Activated naive CD8-positive, alpha-beta T cell (primary cell): ENCODE measurements around the gene CDK5RAP2.
A peak's percentile ranks its signal among the peaks of the same experiment; 100 is the strongest.

Source experiments
- H3K27ac Mint-ChIP-seq: one replicate; pipeline ENCODE4 v1.8.0; 2021; ENCODE audit warnings: mixed read lengths
- H3K27me3 Mint-ChIP-seq: one replicate; pipeline ENCODE4 v1.8.0; 2021; ENCODE audit warnings: mixed read lengths
- H3K36me3 Mint-ChIP-seq: one replicate; pipeline ENCODE4 v1.8.0; 2021; ENCODE audit warnings: mixed read lengths
- H3K4me1 Mint-ChIP-seq: one replicate; pipeline ENCODE4 v1.8.0; 2021; ENCODE audit warnings: low read depth, mixed read lengths
- H3K4me3 Mint-ChIP-seq: one replicate; pipeline ENCODE4 v1.8.0; 2021; ENCODE audit warnings: mild to moderate bottlenecking, mixed read lengths
- H3K9me3 Mint-ChIP-seq: one replicate; pipeline ENCODE4 v1.8.0; 2021; ENCODE audit warnings: low read depth, mixed read lengths

The CDK5RAP2 gene

GRCh38 chr9:120413121-120414048, 166.6 kb downstream of the CDK5RAP2 start:
- no peaks in the 10 kb centered on the region for H3K4me1 Mint-ChIP-seq
- peaks cover 37% of the 10 kb centered on the region for H3K36me3 Mint-ChIP-seq
- no peak overlapping the region for H3K4me3 Mint-ChIP-seq
- H3K27ac Mint-ChIP-seq = no peak overlapping the region
- no peaks in the 10 kb centered on the region for H3K9me3 Mint-ChIP-seq
- H3K27me3 Mint-ChIP-seq = no peaks in the 10 kb centered on the region

- no peak overlapping the region for H3K27ac Mint-ChIP-seq
- no peak overlapping the region for H3K4me3 Mint-ChIP-seq
- no peaks in the 10 kb centered on the region for H3K4me1 Mint-ChIP-seq
- H3K27me3 Mint-ChIP-seq = no peaks in the 10 kb centered on the region
- peaks cover 35% of the 10 kb centered on the region for H3K36me3 Mint-ChIP-seq
- H3K9me3 Mint-ChIP-seq = no peaks in the 10 kb centered on the region
Measured at GRCh38 chr9:120412425-120412951, 167.5 kb downstream of the CDK5RAP2 start.

- peaks cover 32% of the 10 kb centered on the region for H3K36me3 Mint-ChIP-seq
- no peaks in the 10 kb centered on the region for H3K4me1 Mint-ChIP-seq
- H3K9me3 Mint-ChIP-seq = no peaks in the 10 kb centered on the region
- H3K27ac Mint-ChIP-seq = no peak overlapping the region
- no peaks in the 10 kb centered on the region for H3K27me3 Mint-ChIP-seq
- H3K4me3 Mint-ChIP-seq = no peak overlapping the region
Measured at GRCh38 chr9:120411862-120412424, 168.0 kb downstream of the CDK5RAP2 start.

- Mint-ChIP-seq H3K4me3 (no peak overlapping the region), H3K27ac (no peak overlapping the region), H3K9me3 (no peaks in the 10 kb centered on the region), H3K4me1 (no peaks in the 10 kb centered on the region), H3K27me3 (no peaks in the 10 kb centered on the region), H3K36me3 (peaks cover 32% of the 10 kb centered on the region)
Measured at GRCh38 chr9:120410925-120411501, 169.0 kb downstream of the CDK5RAP2 start.

- H3K9me3 Mint-ChIP-seq = no peaks in the 10 kb centered on the region
- H3K4me1 Mint-ChIP-seq = no peaks in the 10 kb centered on the region
- H3K4me3 Mint-ChIP-seq = no peak overlapping the region
- H3K36me3 Mint-ChIP-seq = peaks cover 34% of the 10 kb centered on the region
- H3K27me3 Mint-ChIP-seq = no peaks in the 10 kb centered on the region
- H3K27ac Mint-ChIP-seq = peak overlapping the region; percentile 66
Measured at GRCh38 chr9:120408680-120409258, 171.2 kb downstream of the CDK5RAP2 start.

GRCh38 chr9:120405860-120406259, 174.1 kb downstream of the CDK5RAP2 start:
- Mint-ChIP-seq H3K4me3 (no peak overlapping the region), H3K27ac (no peak overlapping the region), H3K27me3 (no peaks in the 10 kb centered on the region), H3K4me1 (peaks cover 4% of the 10 kb centered on the region), H3K9me3 (no peaks in the 10 kb centered on the region), H3K36me3 (peaks cover 34% of the 10 kb centered on the region)

GRCh38 chr9:120405134-120405533, 174.8 kb downstream of the CDK5RAP2 start:
- Mint-ChIP-seq H3K4me1 (peaks cover 4% of the 10 kb centered on the region), H3K27me3 (no peaks in the 10 kb centered on the region), H3K4me3 (no peak overlapping the region), H3K27ac (peak overlapping the region; percentile 8), H3K36me3 (peaks cover 29% of the 10 kb centered on the region), H3K9me3 (no peaks in the 10 kb centered on the region)

GRCh38 chr9:120403543-120403856, 176.5 kb downstream of the CDK5RAP2 start:
- no peaks in the 10 kb centered on the region for H3K27me3 Mint-ChIP-seq
- H3K36me3 Mint-ChIP-seq = peaks cover 17% of the 10 kb centered on the region
- no peak overlapping the region for H3K27ac Mint-ChIP-seq
- no peaks in the 10 kb centered on the region for H3K9me3 Mint-ChIP-seq
- no peak overlapping the region for H3K4me3 Mint-ChIP-seq
- peaks cover 4% of the 10 kb centered on the region for H3K4me1 Mint-ChIP-seq

GRCh38 chr9:120402741-120403542, 177.0 kb downstream of the CDK5RAP2 start:
- Mint-ChIP-seq H3K27ac (no peak overlapping the region), H3K9me3 (no peaks in the 10 kb centered on the region), H3K4me3 (no peak overlapping the region), H3K27me3 (no peaks in the 10 kb centered on the region), H3K36me3 (peaks cover 17% of the 10 kb centered on the region), H3K4me1 (peaks cover 4% of the 10 kb centered on the region)

GRCh38 chr9:120399940-120400339, 180.0 kb downstream of the CDK5RAP2 start:
- H3K4me3 Mint-ChIP-seq = no peak overlapping the region
- peaks cover 17% of the 10 kb centered on the region for H3K36me3 Mint-ChIP-seq
- no peaks in the 10 kb centered on the region for H3K9me3 Mint-ChIP-seq
- H3K4me1 Mint-ChIP-seq = peaks cover 23% of the 10 kb centered on the region
- no peaks in the 10 kb centered on the region for H3K27me3 Mint-ChIP-seq
- H3K27ac Mint-ChIP-seq = no peak overlapping the region

GRCh38 chr9:120398286-120398685, 181.7 kb downstream of the CDK5RAP2 start:
- peaks cover 18% of the 10 kb centered on the region for H3K36me3 Mint-ChIP-seq
- peaks cover 35% of the 10 kb centered on the region for H3K4me1 Mint-ChIP-seq
- H3K4me3 Mint-ChIP-seq = no peak overlapping the region

GRCh38 chr9:120397453-120397852, 182.5 kb downstream of the CDK5RAP2 start:
- peaks cover 21% of the 10 kb centered on the region for H3K36me3 Mint-ChIP-seq
- H3K27me3 Mint-ChIP-seq = no peaks in the 10 kb centered on the region
- H3K9me3 Mint-ChIP-seq = no peaks in the 10 kb centered on the region

More at GRCh38 chr9:120398286-120398685, 181.7 kb downstream of the CDK5RAP2 start:
- Mint-ChIP-seq H3K27me3 (no peaks in the 10 kb centered on the region), H3K9me3 (no peaks in the 10 kb centered on the region), H3K27ac (no peak overlapping the region)

GRCh38 chr9:120396931-120397330, 183.0 kb downstream of the CDK5RAP2 start:
- Mint-ChIP-seq H3K4me1 (peaks cover 33% of the 10 kb centered on the region), H3K27ac (no peak overlapping the region), H3K9me3 (no peaks in the 10 kb centered on the region), H3K36me3 (peaks cover 19% of the 10 kb centered on the region), H3K27me3 (no peaks in the 10 kb centered on the region), H3K4me3 (no peak overlapping the region)

More at GRCh38 chr9:120397453-120397852, 182.5 kb downstream of the CDK5RAP2 start:
- no peak overlapping the region for H3K4me3 Mint-ChIP-seq
- peaks cover 33% of the 10 kb centered on the region for H3K4me1 Mint-ChIP-seq
- no peak overlapping the region for H3K27ac Mint-ChIP-seq

GRCh38 chr9:120396418-120396817, 183.5 kb downstream of the CDK5RAP2 start:
- Mint-ChIP-seq H3K4me1 (peaks cover 33% of the 10 kb centered on the region), H3K27me3 (no peaks in the 10 kb centered on the region), H3K36me3 (peaks cover 19% of the 10 kb centered on the region), H3K27ac (peak overlapping the region; percentile 68), H3K9me3 (no peaks in the 10 kb centered on the region), H3K4me3 (no peak overlapping the region)
